Astrocyte of the spinal cord (primary cell): ENCODE measurements around the gene CHERP.

Source experiments
- DNase-seq: peaks from one replicate; pipeline ENCODE4 v3.0.0; 2011; ENCODE audit warnings: low read depth, low spot score
- H3K4me3 ChIP-seq: 2 replicates; pipeline ENCODE4 v1.5.1; 2011; ENCODE audit warnings: low read depth, mild to moderate bottlenecking, low read length, moderate library complexity
- CTCF ChIP-seq: IDR thresholded peaks from 2 replicates; pipeline ENCODE4 v1.5.1; 2012; ENCODE audit warnings: low read depth, mild to moderate bottlenecking, low read length, inconsistent platforms
- in situ Hi-C: cut with HindIII; loops from 2 replicates; pipeline ENCODE4 v1.10.0; 2017; ENCODE audit warnings: low sequenced_read_pairs

CHERP gene

GRCh38 chr19:16575861-16576689 lies 33.8 kb upstream of the CHERP start:
- in situ Hi-C loops, result no loop called here
- no peak overlapping the region for H3K4me3 ChIP-seq
- TF ChIP-seq CTCF, result no peak
- DNase-seq, result no peak

- in situ Hi-C loops, result no loop called here
- no peak for TF ChIP-seq CTCF
- DNase-seq, result no peak
- H3K4me3 ChIP-seq, result no peak overlapping the region
Observed at GRCh38 chr19:16575282-16575681, 33.0 kb upstream of the CHERP start.

GRCh38 chr19:16573925-16574324 lies 31.7 kb upstream of the CHERP start:
- in situ Hi-C loops, result no loop called here
- TF ChIP-seq CTCF, result no peak
- DNase-seq, result no peak
- no peak overlapping the region for H3K4me3 ChIP-seq

GRCh38 chr19:16573296-16573695 lies 31.1 kb upstream of the CHERP start:
- DNase-seq, result no peak
- peak overlapping the region; percentile 88 for H3K4me3 ChIP-seq
- no peak for TF ChIP-seq CTCF
- in situ Hi-C loops, result no loop called here

GRCh38 chr19:16572332-16573211 lies 30.3 kb upstream of the CHERP start, which contains the start of gene SLC35E1:
Gene SLC35E1, minus strand, starts transcription at chr19:16572415. Its CDS starts 51 bp downstream, at chr19:16572364.
- peak; percentile 93 for DNase-seq
- H3K4me3 ChIP-seq, result peak within 1 kb of the TSS; percentile 88
- in situ Hi-C loops, result no loop called here
- TF ChIP-seq CTCF, result no peak

GRCh38 chr19:16571822-16572331 lies 29.6 kb upstream of the CHERP start:
- no peak for DNase-seq
- no peak for TF ChIP-seq CTCF
- in situ Hi-C loops, result no loop called here
- peak overlapping the region; percentile 88 for H3K4me3 ChIP-seq
